ENCODE results near the gene CLIC2. TPM values are rescaled to one million over a fixed set of nuclear protein-coding genes. Genes with fewer than 3 reads are reported as not detected.

CLIC2 gene
- total RNA-seq, 1 experiment from 2014 or later, result 0.98 TPM

DNA sequence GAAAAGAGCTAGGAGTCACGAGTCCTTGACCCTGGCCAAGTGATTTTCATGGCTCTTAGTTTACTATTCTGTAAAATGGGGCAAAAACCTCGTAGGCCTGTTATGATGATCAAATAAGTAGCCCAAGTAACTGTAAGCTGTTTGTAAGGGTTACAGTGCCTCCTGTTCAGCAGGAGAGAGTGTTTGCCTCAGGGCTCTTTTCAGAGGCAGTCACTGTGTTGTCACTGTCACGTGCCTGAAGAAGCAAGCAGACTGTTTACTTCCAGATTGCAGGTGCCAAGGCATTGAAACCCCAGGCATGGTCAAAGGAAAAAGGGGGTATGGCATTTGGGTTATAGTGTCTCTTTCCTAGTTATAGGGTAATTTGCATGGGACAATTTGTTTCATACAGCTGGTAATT lies 74.7 kb downstream of the CLIC2 start:
- H2BK120ac ChIP-seq (ENCODE audit: low read depth, low read length, poor library complexity, severe bottlenecking), result no peak overlapping the region
- peaks cover 44% of the 10 kb centered on the region for H3K9me3 ChIP-seq (ENCODE audit: control insufficient read depth, low read depth, low read length)
- no peak overlapping the region for H4K5ac ChIP-seq (ENCODE audit: insufficient read length, low read depth, low read length)
- no CpG with 5 or more reads among the region's 3 CpGs for WGBS (ENCODE audit: extremely low coverage, insufficient read length, low lambda C conversion rate)
- no peak overlapping the region for H2BK20ac ChIP-seq (ENCODE audit: low read depth, low read length, poor library complexity, severe bottlenecking)
- no peaks in the 10 kb centered on the region for H3K79me1 ChIP-seq (ENCODE audit: insufficient read depth, low read depth, low read length, poor library complexity, severe bottlenecking)
- no peak overlapping the region for H4K91ac ChIP-seq (ENCODE audit: insufficient read length, low read depth, low read length)
- H3K18ac ChIP-seq (ENCODE audit: insufficient read length, low read depth, low read length), result no peak overlapping the region
- no peaks in the 10 kb centered on the region for H3K79me2 ChIP-seq (ENCODE audit: insufficient read depth, low read length)
- H3K27me3 ChIP-seq (ENCODE audit: insufficient read depth, low read length), result no peaks in the 10 kb centered on the region
- no peak overlapping the region for H3K9ac ChIP-seq (ENCODE audit: extremely low read depth, insufficient read length, low read length)
- DNase-seq, result no peak
- Mint-ChIP-seq H3K27me3 (ENCODE audit: low read depth) (no peaks in the 10 kb centered on the region), H3K4me1 (peaks cover 4 to 9% of the 10 kb centered on the region in 2 experiments; a peak in 3 of 4 replicates), H3K9me3 (peaks cover 57 to 68% of the 10 kb centered on the region in 2 experiments), H3K36me3 (ENCODE audit: insufficient read depth in 1 of 3, low read depth in 3 of 3) (peaks cover 0 to 5% (median 4%) of the 10 kb centered on the region in 3 experiments; a peak in 3 of 7 replicates), H3K27ac (no peak overlapping the region), H3K4me3 (no peak overlapping the region)
- no peak overlapping the region for H4K8ac ChIP-seq (replicated peaks; ENCODE audit: insufficient read length, low read depth, low read length)
- H2AFZ ChIP-seq (ENCODE audit: low read length), result no peak overlapping the region
- no peak overlapping the region for H2BK15ac ChIP-seq (ENCODE audit: low read depth, low read length)
- no peaks in the 10 kb centered on the region for H3K4me1 ChIP-seq (ENCODE audit: insufficient read depth, low read length)
- H3K23me2 ChIP-seq (ENCODE audit: insufficient read length, low read depth, low read length, poor library complexity, severe bottlenecking), result no peaks in the 10 kb centered on the region
- H3K23ac ChIP-seq (ENCODE audit: insufficient read length, low read depth, low read length), result no peak overlapping the region
- H2AK5ac ChIP-seq (ENCODE audit: insufficient read length, low read length), result no peak overlapping the region
- no peaks in the 10 kb centered on the region for H4K20me1 ChIP-seq (ENCODE audit: control insufficient read depth, insufficient read depth, insufficient read length)
- TF ChIP-seq, protein P1, sequence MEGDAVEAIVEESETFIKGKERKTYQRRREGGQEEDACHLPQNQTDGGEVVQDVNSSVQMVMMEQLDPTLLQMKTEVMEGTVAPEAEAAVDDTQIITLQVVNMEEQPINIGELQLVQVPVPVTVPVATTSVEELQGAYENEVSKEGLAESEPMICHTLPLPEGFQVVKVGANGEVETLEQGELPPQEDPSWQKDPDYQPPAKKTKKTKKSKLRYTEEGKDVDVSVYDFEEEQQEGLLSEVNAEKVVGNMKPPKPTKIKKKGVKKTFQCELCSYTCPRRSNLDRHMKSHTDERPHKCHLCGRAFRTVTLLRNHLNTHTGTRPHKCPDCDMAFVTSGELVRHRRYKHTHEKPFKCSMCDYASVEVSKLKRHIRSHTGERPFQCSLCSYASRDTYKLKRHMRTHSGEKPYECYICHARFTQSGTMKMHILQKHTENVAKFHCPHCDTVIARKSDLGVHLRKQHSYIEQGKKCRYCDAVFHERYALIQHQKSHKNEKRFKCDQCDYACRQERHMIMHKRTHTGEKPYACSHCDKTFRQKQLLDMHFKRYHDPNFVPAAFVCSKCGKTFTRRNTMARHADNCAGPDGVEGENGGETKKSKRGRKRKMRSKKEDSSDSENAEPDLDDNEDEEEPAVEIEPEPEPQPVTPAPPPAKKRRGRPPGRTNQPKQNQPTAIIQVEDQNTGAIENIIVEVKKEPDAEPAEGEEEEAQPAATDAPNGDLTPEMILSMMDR (conservative IDR thresholded peaks at IDR 0.05), result no peak
- H3K4me2 ChIP-seq (ENCODE audit: insufficient read depth, insufficient read length, low read length), result no peak overlapping the region
- H3T11ph ChIP-seq (ENCODE audit: low read length), result no peak overlapping the region
- no peak overlapping the region for H2BK5ac ChIP-seq (ENCODE audit: insufficient read length, low read length)
- no peak overlapping the region for H2BK12ac ChIP-seq (ENCODE audit: insufficient read length, low read depth, low read length)
- H3K56ac ChIP-seq (ENCODE audit: insufficient read length, low read depth, low read length), result no peak overlapping the region
- H3K4ac ChIP-seq (ENCODE audit: low read depth, low read length), result no peak overlapping the region
- H3K14ac ChIP-seq (ENCODE audit: insufficient read depth, low read length), result no peak overlapping the region
- no peak overlapping the region for H3K27ac ChIP-seq (ENCODE audit: insufficient read length, low read depth, low read length)

Data from H9 (cell line).